SK-N-SH treated with all-trans-retinoic acid at 6 μM for 48 hours (cell line): ENCODE measurements around the gene RAB21.

Experiments used
- BACH2 ChIP-seq: fragments of 250-450 bp; sonication (Bioruptor Pico); IDR thresholded peaks from 2 replicates; pipeline ENCODE4 v1.9.0; 2021; ENCODE audit warnings: mild to moderate bottlenecking, borderline replicate concordance
- GLIS3 ChIP-seq: fragments of 250-450 bp; sonication (Bioruptor Pico); IDR thresholded peaks from 2 replicates; pipeline ENCODE4 v1.5.0; 2020; ENCODE audit warnings: mild to moderate bottlenecking, moderate library complexity
- RARB ChIP-seq: fragments of 250-450 bp; sonication (Bioruptor Pico); IDR thresholded peaks from 2 replicates; pipeline ENCODE4 v1.8.0; 2021; ENCODE audit warnings: mild to moderate bottlenecking, moderate library complexity
- ZFP3 ChIP-seq: fragments of 250-450 bp; sonication (Bioruptor Pico); IDR thresholded peaks from 2 replicates; pipeline ENCODE4 v1.5.0; 2020; ENCODE audit warnings: mild to moderate bottlenecking, moderate library complexity
- ZNF8 ChIP-seq: fragments of 450-650 bp; formaldehyde crosslinking; IDR thresholded peaks from 2 replicates; pipeline ENCODE4 v1.5.0; 2020; ENCODE audit warnings: mild to moderate bottlenecking, moderate library complexity
- TF ChIP-seq, protein P1 (sequence below): fragments of 250-450 bp; sonication (Bioruptor Pico); IDR thresholded peaks from 2 replicates; pipeline ENCODE4 v1.5.1; 2020; ENCODE audit warnings: low read depth, mild to moderate bottlenecking, moderate library complexity

DNA sequence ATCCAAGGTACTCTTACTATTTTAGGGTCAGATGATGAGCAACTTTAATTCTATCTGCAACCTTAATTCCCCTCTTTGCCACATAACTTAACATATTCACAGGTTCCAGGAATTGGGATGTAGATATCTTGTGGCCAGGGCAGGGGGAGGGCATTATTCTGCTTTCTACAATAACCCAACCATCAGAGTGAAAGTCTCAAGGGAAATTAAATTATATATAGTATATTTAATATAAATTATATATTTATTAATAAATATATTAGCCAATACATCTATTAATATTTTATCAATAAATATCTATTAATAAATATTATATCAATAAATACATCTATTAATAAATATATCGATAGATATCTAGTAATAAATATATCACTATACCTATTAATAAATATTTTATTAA lies 11.7 kb upstream of the RAB21 start:
- TF ChIP-seq GLIS3 (CRISPR knock-in tag), result no peak
- no peak for TF ChIP-seq ZFP3
- TF ChIP-seq RARB (CRISPR knock-in tag), result no peak
- no peak for TF ChIP-seq BACH2
- TF ChIP-seq, protein P1, sequence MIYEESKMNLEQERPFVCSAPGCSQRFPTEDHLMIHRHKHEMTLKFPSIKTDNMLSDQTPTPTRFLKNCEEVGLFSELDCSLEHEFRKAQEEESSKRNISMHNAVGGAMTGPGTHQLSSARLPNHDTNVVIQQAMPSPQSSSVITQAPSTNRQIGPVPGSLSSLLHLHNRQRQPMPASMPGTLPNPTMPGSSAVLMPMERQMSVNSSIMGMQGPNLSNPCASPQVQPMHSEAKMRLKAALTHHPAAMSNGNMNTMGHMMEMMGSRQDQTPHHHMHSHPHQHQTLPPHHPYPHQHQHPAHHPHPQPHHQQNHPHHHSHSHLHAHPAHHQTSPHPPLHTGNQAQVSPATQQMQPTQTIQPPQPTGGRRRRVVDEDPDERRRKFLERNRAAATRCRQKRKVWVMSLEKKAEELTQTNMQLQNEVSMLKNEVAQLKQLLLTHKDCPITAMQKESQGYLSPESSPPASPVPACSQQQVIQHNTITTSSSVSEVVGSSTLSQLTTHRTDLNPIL (CRISPR knock-in tag), result no peak
- no peak for TF ChIP-seq ZNF8 (CRISPR knock-in tag)
